IMR-90 (cell line): Measurements from ENCODE around the gene ZMAT5. TPM values are rescaled to one million over a fixed set of nuclear protein-coding genes. Genes with fewer than 3 reads are reported as not detected.

Experiments used
- ATAC-seq: fragments of 200-7000 bp; cut with Tn5 transposase; 2 replicates; pipeline ENCODE4 v1.9.1; 2020; ENCODE audit warnings: low read depth, mild to moderate bottlenecking, moderate library complexity
- BruUV-seq: library from RNA; stranded (reverse); fragments of 400-500 nt; replicated peaks from 2 replicates; lab custom pipeline; 2021; lab: Mats Ljungman, UMichigan
- CTCF ChIA-PET: fragments of 300-600 bp; formaldehyde crosslinking; extraction: SDS; loops from one replicate; lab custom pipeline; 2021; ENCODE audit warnings: antibody characterized with exemption; lab: Yijun Ruan, JAX
- POLR2A ChIA-PET: fragments of 300-600 bp; sonication (Branson Sonifier 250); formaldehyde crosslinking; loops from one replicate; lab custom pipeline; 2022; ENCODE audit warnings: antibody characterized with exemption; ENCODE audit not compliant: unreplicated experiment; lab: Charles Lee
- DNase-seq: peaks from one replicate; pipeline ENCODE4 v3.0.0; 2013
- H2AFZ ChIP-seq: replicated peaks from 2 replicates; pipeline ENCODE3; 2013; ENCODE audit warnings: low read length, mild to moderate bottlenecking; ENCODE audit not compliant: poor library complexity
- H2AK5ac ChIP-seq: 2 replicates; pipeline ENCODE4 v1.6.1; 2013; ENCODE audit warnings: low read depth, low read length, inconsistent platforms
- H2AK9ac ChIP-seq: replicated peaks from 2 replicates; pipeline ENCODE3; 2013; ENCODE audit warnings: mild to moderate bottlenecking, low read depth, low read length, moderate library complexity; ENCODE audit not compliant: poor library complexity
- H2BK120ac ChIP-seq: 2 replicates; pipeline ENCODE4 v1.6.1; 2013; ENCODE audit warnings: low read depth, low read length, inconsistent platforms
- H2BK15ac ChIP-seq: 3 replicates; pipeline ENCODE4 v1.6.1; 2013; ENCODE audit warnings: low read depth, low read length, inconsistent platforms
- H2BK20ac ChIP-seq: 2 replicates; pipeline ENCODE4 v1.6.1; 2013; ENCODE audit warnings: low read depth, mild to moderate bottlenecking, inconsistent platforms, low read length, moderate library complexity
- H2BK5ac ChIP-seq: 2 replicates; pipeline ENCODE4 v1.6.1; 2013; ENCODE audit warnings: mild to moderate bottlenecking, low read depth, low read length, inconsistent platforms; ENCODE audit not compliant: poor library complexity, severe bottlenecking
- H3K14ac ChIP-seq: replicated peaks from 2 replicates; pipeline ENCODE4 v1.6.1; 2013; ENCODE audit warnings: low read depth, low read length, inconsistent platforms
- H3K18ac ChIP-seq: 2 replicates; pipeline ENCODE4 v1.6.1; 2013; ENCODE audit warnings: low read depth, low read length, control low read depth
- H3K23ac ChIP-seq: 2 replicates; pipeline ENCODE4 v1.6.1; 2013; ENCODE audit warnings: low read depth, low read length, inconsistent platforms
- H3K27ac ChIP-seq: 2 replicates; pipeline ENCODE4 v1.5.1; 2013; ENCODE audit warnings: mild to moderate bottlenecking, control low read depth, low read length; ENCODE audit not compliant: insufficient read depth
- H3K27me3 ChIP-seq: 2 replicates; pipeline ENCODE4 v1.6.1; 2013; ENCODE audit warnings: low read length; ENCODE audit not compliant: control insufficient read depth, insufficient read depth
- H3K36me3 ChIP-seq: 2 replicates; pipeline ENCODE4 v1.6.1; 2013; ENCODE audit warnings: low read length, mixed read lengths; ENCODE audit not compliant: control insufficient read depth, insufficient read depth
- H3K4ac ChIP-seq: 2 replicates; pipeline ENCODE4 v1.6.1; 2013; ENCODE audit warnings: low read depth, low read length, inconsistent platforms
- H3K4me1 ChIP-seq: 2 replicates; pipeline ENCODE4 v1.6.1; 2013; ENCODE audit warnings: low read length, mixed read lengths; ENCODE audit not compliant: control insufficient read depth, insufficient read depth
- H3K4me2 ChIP-seq: 2 replicates; pipeline ENCODE4 v1.6.1; 2013; ENCODE audit warnings: low read depth, mild to moderate bottlenecking, control low read depth, low read length, moderate library complexity
- H3K4me3 ChIP-seq: 2 replicates; pipeline ENCODE4 v1.5.1; 2013; ENCODE audit warnings: low read depth, mild to moderate bottlenecking, control low read depth, low read length, moderate library complexity; ENCODE audit not compliant: insufficient read depth
- H3K56ac ChIP-seq: 2 replicates; pipeline ENCODE4 v1.6.1; 2013; ENCODE audit warnings: low read length, inconsistent platforms; ENCODE audit not compliant: insufficient read depth; ENCODE audit errors: extremely low read depth
- H3K79me1 ChIP-seq, 2 experiments: 2 replicates each; pipeline ENCODE4 v1.6.1; 2013; ENCODE audit warnings: low read length in 2 of 2, inconsistent platforms in 1 of 2, low read depth in 1 of 2
- H3K9ac ChIP-seq: 2 replicates; pipeline ENCODE4 v1.6.1; 2013; ENCODE audit warnings: low read depth, low read length, control low read depth
- H3K9me1 ChIP-seq: 2 replicates; pipeline ENCODE4 v1.6.1; 2013; ENCODE audit warnings: low read length, inconsistent platforms; ENCODE audit not compliant: insufficient read depth
- H3K9me3 ChIP-seq: 2 replicates; pipeline ENCODE4 v1.6.1; 2013; ENCODE audit warnings: low read length; ENCODE audit not compliant: control insufficient read depth, insufficient read depth
- H4K20me1 ChIP-seq: 2 replicates; pipeline ENCODE4 v1.6.1; 2013; ENCODE audit warnings: low read length, inconsistent platforms; ENCODE audit not compliant: insufficient read depth
- H4K5ac ChIP-seq: 2 replicates; pipeline ENCODE4 v1.6.1; 2013; ENCODE audit warnings: mild to moderate bottlenecking, low read depth, low read length, control low read depth
- H4K8ac ChIP-seq, 2 experiments: 2 replicates each; pipeline ENCODE4 v1.6.1; 2013; ENCODE audit warnings: low read depth in 2 of 2, low read length in 2 of 2, control low read depth in 1 of 2, inconsistent platforms in 1 of 2
- H4K91ac ChIP-seq: 2 replicates; pipeline ENCODE4 v1.6.1; 2013; ENCODE audit warnings: low read depth, low read length, inconsistent platforms; ENCODE audit not compliant: insufficient read depth
- BHLHE40 ChIP-seq: fragments of 150-350 bp; IDR thresholded peaks from 2 replicates; pipeline ENCODE4 v1.6.1; 2016; ENCODE audit warnings: mild to moderate bottlenecking, low read depth, low read length
- CEBPB ChIP-seq: IDR thresholded peaks from 2 replicates; pipeline ENCODE4 v1.6.1; 2012; ENCODE audit warnings: low read depth, low read length, improper control_type of control experiment
- CHD1 ChIP-seq: IDR thresholded peaks from 2 replicates; pipeline ENCODE4 v1.6.1; 2012; ENCODE audit warnings: low read depth, low read length, improper control_type of control experiment
- FOS ChIP-seq: fragments of 150-350 bp; IDR thresholded peaks from 2 replicates; pipeline ENCODE4 v1.6.1; 2016; ENCODE audit warnings: low read depth, low read length
- MAFK ChIP-seq: IDR thresholded peaks from 2 replicates; pipeline ENCODE4 v1.6.1; 2012; ENCODE audit warnings: low read depth, low read length, improper control_type of control experiment
- MAZ ChIP-seq: IDR thresholded peaks from 2 replicates; pipeline ENCODE4 v1.6.1; 2012; ENCODE audit warnings: low read depth, mild to moderate bottlenecking, low read length, improper control_type of control experiment, moderate library complexity, borderline replicate concordance
- MXI1 ChIP-seq: IDR thresholded peaks from 2 replicates; pipeline ENCODE4 v1.6.1; 2012; ENCODE audit warnings: low read depth, mild to moderate bottlenecking, low read length, moderate library complexity, borderline replicate concordance
- POLR2A ChIP-seq: IDR thresholded peaks from 2 replicates; pipeline ENCODE4 v1.6.1; 2012; ENCODE audit warnings: mild to moderate bottlenecking, low read depth, low read length
- RAD21 ChIP-seq: IDR thresholded peaks from 2 replicates; pipeline ENCODE4 v1.6.1; 2012; ENCODE audit warnings: low read length, improper control_type of control experiment
- RCOR1 ChIP-seq: IDR thresholded peaks from 2 replicates; pipeline ENCODE4 v1.6.1; 2012; ENCODE audit warnings: mild to moderate bottlenecking, low read length, improper control_type of control experiment; ENCODE audit not compliant: insufficient replicate concordance
- RFX5 ChIP-seq: IDR thresholded peaks from 2 replicates; pipeline ENCODE4 v1.8.0; 2012; ENCODE audit warnings: low read depth, mild to moderate bottlenecking, low read length, moderate library complexity
- WGBS, 2 experiments: methylation state at CpG; one replicate each; pipeline versions ENCODE4 v1.1.5 to v1.1.7; 2013; ENCODE audit warnings: missing lambda C conversion rate in 2 of 2; ENCODE audit not compliant: insufficient read length in 1 of 2; ENCODE audit errors: extremely low coverage in 2 of 2; 5-methylcytosine and 5-hydroxymethylcytosine counted together
- dilution Hi-C: fragments of 300-500 bp; cut with HindIII; formaldehyde crosslinking; loops from one replicate; pipeline ENCODE4 v1.14.3; 2018; ENCODE audit warnings: low sequenced_read_pairs; ENCODE audit not compliant: unreplicated experiment
- in situ Hi-C: fragments of 300-500 bp; cut with MboI; formaldehyde crosslinking; loops from 3 replicates; pipeline ENCODE4 v1.14.3; 2019; ENCODE audit warnings: low sequenced_read_pairs, inconsistent platforms, mixed read lengths
- intact Hi-C: fragments of 100-400 bp; cut with micrococcal nuclease; formaldehyde crosslinking; loops from 2 replicates; pipeline ENCODE4 v1.10.0; 2022
- polyA plus RNA-seq, 3 experiments: library from polyadenylated mRNA; depleted of rRNA; stranded (reverse); fragments of >200 nt; gene quantifications; 2 replicates each; pipeline ENCODE4 v1.2.3, GENCODE V29; 2012; ENCODE audit warnings: low replicate concordance in 1 of 3
- total RNA-seq: library from RNA; depleted of rRNA; stranded (reverse); fragments of >200 nt; gene quantifications from 2 replicates; pipeline ENCODE4 v1.2.3, GENCODE V29; 2012
- TF ChIP-seq, protein P1 (sequence below): fragments of 150-350 bp; IDR thresholded peaks from 2 replicates; pipeline ENCODE4 v1.6.1; 2017; ENCODE audit warnings: mild to moderate bottlenecking, antibody characterized with exemption, low read length, low read depth
- TF ChIP-seq, protein P2 (sequence below): fragments of 150-350 bp; IDR thresholded peaks from 2 replicates; pipeline ENCODE4 v1.6.1; 2016; ENCODE audit warnings: low read depth, mild to moderate bottlenecking, low read length, moderate library complexity, borderline replicate concordance
- TF ChIP-seq, protein P3 (sequence below): conservative IDR thresholded peaks from 2 replicates; pipeline ENCODE4 v1.5.1; 2012; ENCODE audit warnings: mild to moderate bottlenecking, low read depth, low read length, improper control_type of control experiment

ZMAT5 gene
- total and polyA plus RNA-seq, 2 of the 4 experiments (the other 2 are of a cell fraction): 21.7 to 31.8 TPM

DNA sequence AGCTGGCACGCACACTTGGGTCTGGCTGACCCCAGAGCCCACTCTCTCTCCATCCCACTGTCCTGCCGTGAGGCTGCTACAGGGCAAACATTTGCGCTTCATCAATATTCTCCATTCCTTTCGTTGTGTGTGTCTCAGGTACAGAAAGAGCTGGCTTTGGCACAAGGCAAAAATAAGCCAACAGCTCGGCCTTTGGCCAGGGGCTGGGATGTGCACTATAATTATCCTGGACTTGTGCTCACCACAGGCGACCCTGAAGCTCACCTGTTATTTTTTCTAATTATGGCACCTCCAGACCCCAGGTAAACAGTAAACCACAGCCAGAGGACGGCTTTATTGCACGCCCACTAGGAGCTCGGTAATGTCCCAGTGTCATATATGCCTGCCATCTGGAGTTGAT lies 10.9 kb downstream of the ZMAT5 start:
- POLR2A ChIA-PET: no interaction called here
- peaks cover 5 to 20% of the 10 kb centered on the region in 2 experiments; a peak in 3 of 4 replicates for H3K79me1 ChIP-seq
- H3K27me3 ChIP-seq: no peaks in the 10 kb centered on the region
- no peaks in the 10 kb centered on the region; the same call in 1 of the 2 replicates for H4K20me1 ChIP-seq
- no peak overlapping the region for H3K4me3 ChIP-seq
- no peak overlapping the region for H2BK20ac ChIP-seq
- H2BK120ac ChIP-seq: no peak overlapping the region
- dilution Hi-C loops: no loop called here
- H3K23ac ChIP-seq: no peak overlapping the region
- no peak overlapping the region for H2BK5ac ChIP-seq
- no peak overlapping the region for H4K8ac ChIP-seq
- H4K5ac ChIP-seq: no peak overlapping the region
- H3K9ac ChIP-seq: no peak overlapping the region
- no peak overlapping the region for H2AK5ac ChIP-seq
- no peak overlapping the region for H2AK9ac ChIP-seq
- in situ Hi-C loops: no loop called here
- H4K91ac ChIP-seq: no peak overlapping the region
- no peak for ATAC-seq
- no TSS peak for BruUV-seq
- CTCF ChIA-PET: no interaction called here
- H2AFZ ChIP-seq: no peak overlapping the region
- H3K9me3 ChIP-seq: no peaks in the 10 kb centered on the region
- TF ChIP-seq RCOR1 (no peak), MAFK (no peak), RFX5 (no peak), CEBPB (no peak), FOS (no peak), MAZ (no peak), MXI1 (no peak), BHLHE40 (no peak), RAD21 (no peak), POLR2A (no peak), CHD1 (no peak)
- TF ChIP-seq, protein P1, sequence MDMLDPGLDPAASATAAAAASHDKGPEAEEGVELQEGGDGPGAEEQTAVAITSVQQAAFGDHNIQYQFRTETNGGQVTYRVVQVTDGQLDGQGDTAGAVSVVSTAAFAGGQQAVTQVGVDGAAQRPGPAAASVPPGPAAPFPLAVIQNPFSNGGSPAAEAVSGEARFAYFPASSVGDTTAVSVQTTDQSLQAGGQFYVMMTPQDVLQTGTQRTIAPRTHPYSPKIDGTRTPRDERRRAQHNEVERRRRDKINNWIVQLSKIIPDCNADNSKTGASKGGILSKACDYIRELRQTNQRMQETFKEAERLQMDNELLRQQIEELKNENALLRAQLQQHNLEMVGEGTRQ: no peak
- TF ChIP-seq, protein P2, sequence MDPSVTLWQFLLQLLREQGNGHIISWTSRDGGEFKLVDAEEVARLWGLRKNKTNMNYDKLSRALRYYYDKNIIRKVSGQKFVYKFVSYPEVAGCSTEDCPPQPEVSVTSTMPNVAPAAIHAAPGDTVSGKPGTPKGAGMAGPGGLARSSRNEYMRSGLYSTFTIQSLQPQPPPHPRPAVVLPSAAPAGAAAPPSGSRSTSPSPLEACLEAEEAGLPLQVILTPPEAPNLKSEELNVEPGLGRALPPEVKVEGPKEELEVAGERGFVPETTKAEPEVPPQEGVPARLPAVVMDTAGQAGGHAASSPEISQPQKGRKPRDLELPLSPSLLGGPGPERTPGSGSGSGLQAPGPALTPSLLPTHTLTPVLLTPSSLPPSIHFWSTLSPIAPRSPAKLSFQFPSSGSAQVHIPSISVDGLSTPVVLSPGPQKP: no peak
- TF ChIP-seq, protein P3, sequence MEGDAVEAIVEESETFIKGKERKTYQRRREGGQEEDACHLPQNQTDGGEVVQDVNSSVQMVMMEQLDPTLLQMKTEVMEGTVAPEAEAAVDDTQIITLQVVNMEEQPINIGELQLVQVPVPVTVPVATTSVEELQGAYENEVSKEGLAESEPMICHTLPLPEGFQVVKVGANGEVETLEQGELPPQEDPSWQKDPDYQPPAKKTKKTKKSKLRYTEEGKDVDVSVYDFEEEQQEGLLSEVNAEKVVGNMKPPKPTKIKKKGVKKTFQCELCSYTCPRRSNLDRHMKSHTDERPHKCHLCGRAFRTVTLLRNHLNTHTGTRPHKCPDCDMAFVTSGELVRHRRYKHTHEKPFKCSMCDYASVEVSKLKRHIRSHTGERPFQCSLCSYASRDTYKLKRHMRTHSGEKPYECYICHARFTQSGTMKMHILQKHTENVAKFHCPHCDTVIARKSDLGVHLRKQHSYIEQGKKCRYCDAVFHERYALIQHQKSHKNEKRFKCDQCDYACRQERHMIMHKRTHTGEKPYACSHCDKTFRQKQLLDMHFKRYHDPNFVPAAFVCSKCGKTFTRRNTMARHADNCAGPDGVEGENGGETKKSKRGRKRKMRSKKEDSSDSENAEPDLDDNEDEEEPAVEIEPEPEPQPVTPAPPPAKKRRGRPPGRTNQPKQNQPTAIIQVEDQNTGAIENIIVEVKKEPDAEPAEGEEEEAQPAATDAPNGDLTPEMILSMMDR: no peak
- no peak overlapping the region for H3K14ac ChIP-seq
- H3K4me2 ChIP-seq: no peak overlapping the region
- no peak overlapping the region for H2BK15ac ChIP-seq
- H3K4ac ChIP-seq: no peak overlapping the region
- intact Hi-C loops: no loop called here
- H3K18ac ChIP-seq: no peak overlapping the region
- WGBS, 2 experiments: 85% methylated on average over 7 of the region's 9 CpGs; no CpG with 5 or more reads in 1 of the 2 experiments
- H3K56ac ChIP-seq: no peak overlapping the region
- H3K9me1 ChIP-seq: peaks cover 6% of the 10 kb centered on the region; the same call in 1 of the 2 replicates
- no peak overlapping the region for H3K27ac ChIP-seq
- H3K4me1 ChIP-seq: no peaks in the 10 kb centered on the region
- no peak for DNase-seq
- 0 out of 2 replicates have a peak, but pooled peaks cover 2% of the 10 kb centered on the region for H3K36me3 ChIP-seq
